Measurements from ENCODE around the gene TMEM61.
"Not testable (repeated sequence)": the region's sequence is repeated elsewhere in the genome, so short reads cannot be mapped to it uniquely, and the experiment has no call there.

Gene TMEM61

DNA sequence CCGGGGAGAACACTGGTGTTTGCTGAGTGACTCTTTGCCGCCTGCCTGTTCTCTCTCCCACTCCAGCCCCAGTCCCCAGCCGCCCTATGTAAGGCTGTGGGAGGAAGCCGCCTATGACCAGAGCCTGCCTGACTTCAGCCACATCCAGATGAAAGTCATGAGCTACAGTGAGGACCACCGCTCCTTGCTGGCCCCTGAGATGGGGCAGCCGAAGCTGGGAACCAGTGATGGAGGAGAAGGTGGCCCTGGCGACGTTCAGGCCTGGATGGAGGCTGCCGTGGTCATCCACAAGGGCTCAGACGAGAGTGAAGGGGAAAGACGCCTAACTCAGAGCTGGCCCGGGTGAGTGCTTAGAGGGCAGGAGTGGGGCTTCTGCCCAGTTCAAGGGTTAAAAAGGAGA is 26.5 kb downstream of the TMEM61 start:
- no peak for DNase-seq

DNA sequence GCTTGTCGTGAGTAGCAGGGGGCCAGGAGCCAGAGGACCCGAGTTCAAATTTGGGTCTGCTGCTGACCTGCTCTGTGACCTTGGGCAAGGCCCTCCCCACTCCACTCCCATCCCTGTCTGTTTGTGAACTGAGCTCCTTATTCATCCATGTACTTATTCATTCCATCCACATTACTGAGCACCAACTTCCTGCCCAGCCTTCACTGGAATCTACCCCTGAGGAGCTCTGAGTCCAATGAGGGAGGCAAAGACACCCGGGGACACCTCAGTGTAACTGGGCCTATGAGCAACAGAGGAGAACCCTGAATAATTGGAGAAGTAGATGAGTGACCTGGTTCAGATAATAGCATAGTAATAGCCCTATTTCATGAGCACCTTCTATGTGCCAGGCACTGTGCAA is 27.2 kb downstream of the TMEM61 start:
- no peak for DNase-seq

DNA sequence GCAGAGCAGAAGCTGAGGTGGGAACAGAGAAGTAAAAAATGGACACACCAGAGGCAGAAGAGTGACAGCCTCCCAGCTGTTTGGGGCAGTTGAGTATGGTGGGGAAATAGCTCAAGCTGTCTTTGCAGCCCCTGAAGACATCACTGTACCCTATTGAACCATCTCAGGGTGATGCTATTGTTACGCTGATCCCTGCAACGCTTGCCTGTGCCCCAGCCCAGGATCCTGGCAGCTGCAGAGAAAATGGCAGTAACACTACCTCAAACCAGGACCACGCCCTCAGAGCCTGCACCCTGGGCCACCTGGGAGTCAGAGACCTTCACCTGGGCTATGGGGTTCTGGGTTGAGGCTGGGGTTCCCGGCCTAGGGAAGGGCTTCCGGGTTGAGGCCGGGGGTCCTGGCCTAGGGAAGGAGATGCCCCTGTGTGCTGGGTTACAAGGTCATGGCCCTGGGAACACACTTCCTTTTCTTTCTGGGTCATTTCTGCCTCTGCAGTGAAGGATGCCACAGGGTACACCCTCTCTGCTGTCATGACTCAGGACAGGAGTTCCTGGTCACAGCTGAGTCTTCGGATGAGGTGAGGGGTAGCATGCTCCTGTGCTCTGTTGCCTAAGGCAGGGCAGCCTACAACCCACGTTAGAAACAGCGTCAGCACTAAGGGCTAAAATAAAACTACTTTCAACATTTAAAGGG is 29.9 kb downstream of the TMEM61 start:
- DNase-seq = no peak

DNA sequence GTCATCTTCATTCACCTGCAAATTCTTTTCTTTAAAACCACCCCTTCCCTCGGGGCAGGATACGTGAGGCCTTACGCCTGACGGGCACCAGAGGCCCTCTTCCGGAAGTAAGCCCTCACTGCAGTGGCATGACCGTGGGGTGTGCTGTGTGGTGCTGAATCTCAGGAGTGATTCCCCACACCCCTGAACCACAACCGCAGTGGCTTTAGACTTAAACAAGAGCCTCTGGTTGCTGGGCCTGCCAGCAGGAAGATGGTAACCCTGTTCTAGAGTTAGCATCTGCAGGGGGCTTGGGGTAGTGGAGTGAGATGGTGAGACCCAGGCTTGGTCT is 30.4 kb downstream of the TMEM61 start:
- DNase-seq = no peak

DNA sequence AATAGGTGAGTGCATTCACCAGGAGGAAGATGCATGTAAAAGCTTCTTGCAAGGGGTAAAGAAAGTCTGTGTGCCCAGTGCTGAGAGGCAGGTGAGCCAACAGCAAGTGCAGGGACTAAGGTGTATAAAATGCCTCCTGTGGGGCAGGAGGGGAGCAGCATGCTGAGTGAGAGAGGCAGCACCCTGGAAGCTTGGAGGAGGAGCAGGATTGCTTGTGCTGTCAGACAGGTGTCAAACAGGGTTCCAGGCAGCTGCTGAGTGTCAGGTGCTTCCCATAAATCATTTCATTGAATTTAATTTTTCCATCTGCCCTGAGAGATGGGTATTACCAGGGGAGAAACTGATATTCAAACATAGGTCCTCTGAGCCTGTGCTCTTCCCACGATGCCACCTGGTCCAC is 32.2 kb downstream of the TMEM61 start:
- peak; percentile 42 for DNase-seq

DNA sequence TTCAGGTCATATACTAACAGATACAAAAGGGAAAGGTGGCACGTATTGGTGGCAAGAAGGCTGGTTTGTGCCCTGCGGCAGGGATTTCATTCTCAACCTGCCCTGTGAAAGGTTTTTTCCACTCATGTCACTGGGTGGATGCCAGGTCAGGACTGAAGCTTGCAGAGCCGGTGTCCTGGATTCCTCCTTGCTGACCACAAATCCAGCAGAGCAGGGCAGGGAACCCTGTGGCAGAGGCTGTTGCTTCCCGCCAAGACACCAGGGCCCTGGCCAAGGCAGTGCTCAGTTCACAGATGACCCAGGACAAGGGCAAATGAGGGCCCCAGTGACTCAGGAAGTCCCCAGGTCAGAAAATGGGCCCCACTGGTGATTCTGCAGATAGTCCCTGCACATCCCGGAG is 34.7 kb downstream of the TMEM61 start:
- DNase-seq = no peak

DNA sequence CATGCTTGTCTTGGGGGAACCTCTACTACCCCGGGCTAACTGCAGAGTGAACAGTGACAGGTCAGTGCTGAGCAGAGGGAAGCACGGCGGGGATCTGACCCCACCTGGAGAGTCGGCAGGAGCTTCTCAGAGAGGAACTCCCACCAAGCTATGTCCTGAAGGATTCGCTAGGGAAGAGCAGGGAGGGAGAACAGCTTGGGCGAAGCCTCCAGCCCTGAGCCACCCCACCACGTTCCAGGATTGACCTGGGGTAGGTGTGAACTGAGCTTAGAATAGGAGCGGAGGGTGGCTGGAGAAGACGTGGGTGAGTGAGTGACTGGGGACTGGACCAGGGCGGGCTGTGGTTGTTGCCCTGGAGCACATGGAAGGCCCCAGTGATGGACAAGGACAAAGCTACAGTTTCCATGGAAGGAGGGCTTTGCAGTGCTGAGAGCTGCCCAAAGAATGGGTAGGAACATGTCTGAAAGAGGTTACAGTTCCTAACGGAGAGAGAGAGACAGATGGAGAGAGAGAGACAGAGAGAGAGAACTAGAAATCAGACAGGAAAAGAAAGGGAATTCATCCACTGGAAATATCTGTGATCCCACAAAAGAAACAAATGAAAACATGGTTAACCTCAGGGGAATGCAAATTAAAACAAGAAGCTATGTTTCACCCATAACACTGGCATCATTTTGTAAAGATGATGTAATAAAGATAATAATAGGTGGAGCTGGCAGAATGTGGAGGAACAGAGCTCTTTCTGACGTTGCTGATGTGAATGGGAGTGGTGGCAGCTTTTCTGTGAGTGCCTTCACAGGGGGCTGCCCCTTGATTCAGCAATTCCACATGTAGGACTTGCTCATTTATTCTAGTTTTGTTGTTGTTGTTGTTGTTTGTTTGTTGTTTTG is 35.5 kb downstream of the TMEM61 start:
- no peak for DNase-seq

DNA sequence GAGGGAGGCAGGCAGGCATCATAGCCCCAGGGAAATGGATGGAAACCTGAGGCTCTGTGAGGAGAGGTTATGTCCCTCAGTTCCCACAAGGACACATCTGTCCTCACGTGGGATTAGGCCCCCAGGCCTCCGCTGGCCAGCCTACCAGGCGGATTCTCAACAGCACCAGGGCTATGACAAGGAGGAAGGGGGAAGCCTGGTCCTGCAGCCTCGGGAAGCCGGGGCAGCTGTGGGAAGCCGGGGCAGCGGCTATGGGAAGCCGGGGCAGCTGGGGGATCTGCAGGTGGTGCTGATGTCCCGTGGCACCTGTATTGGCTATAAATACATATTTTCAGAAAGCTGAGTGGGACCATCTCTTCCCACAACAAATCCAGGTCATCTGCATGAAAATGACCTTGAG is 38.0 kb downstream of the TMEM61 start:
- DNase-seq = no peak

DNA sequence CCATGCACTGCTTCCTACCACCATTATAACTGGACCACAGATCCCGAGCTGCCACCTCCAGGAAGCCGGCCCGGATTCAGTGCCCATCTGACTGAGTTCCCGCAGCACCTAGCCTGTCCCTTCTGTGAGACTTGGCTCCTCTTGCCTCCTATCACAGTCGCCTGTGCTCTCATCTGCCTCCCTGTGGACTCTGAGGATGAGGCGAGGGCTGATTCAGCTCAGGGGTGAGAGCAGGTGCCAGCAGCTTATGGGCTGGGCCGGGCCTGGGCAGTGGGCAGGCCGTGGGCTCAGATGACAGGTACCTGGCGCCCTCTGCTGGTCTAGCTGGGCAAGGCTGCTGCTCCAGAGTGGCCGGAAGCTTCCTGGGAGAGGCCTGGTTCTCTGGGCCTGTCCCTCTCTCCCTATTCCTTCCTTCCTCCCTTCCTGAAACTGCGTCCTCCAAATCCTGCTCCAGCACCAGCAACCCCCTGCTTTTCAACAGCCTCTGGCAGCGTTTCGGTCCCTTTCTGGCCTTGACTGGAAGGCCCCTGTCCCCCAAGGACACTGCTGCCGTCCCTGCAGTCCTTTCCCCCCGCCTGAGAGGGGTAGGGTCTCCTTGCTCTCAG is 41.6 kb downstream of the TMEM61 start:
- DNase-seq = peak; percentile 63

DNA sequence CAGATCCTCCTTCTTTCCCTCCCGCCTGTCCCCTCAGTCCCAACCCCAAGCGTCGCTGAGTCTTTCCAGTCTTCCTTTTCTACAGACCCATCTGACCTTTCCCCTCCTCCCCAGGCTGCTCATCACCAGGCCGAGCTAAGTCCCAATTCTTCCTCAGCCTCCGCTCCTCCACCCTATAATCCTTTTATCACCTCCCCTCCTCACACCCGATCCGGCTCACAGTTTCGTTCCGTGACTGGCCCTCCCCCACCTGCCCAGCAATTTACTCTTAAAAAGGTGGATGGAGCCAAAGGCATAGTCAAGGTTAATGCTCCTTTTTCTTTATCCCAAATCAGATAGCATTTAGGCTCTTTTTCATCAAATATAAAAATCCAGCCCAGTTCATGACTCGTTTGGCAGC is 43.7 kb downstream of the TMEM61 start:
- not testable (repeated sequence) for DNase-seq

DNA sequence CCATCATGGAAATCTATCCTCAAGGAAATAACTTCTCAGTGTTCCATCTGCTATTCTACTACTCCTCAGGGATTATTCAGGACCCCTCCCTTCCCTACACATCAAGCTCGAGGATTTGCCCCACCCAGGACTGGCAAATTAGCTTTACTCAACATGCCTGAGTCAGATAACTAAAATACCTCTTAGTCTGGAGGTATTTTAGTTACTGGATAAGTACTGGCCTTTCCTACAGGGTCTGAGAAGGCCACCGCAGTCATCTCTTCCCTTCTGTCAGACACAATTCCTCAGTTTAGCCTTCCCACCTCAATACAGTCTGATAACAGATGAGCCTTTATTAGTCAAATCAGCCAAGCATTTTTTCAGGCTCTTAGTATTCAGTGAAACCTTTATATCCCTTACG is 46.3 kb downstream of the TMEM61 start:
- DNase-seq = not testable (repeated sequence)

DNA sequence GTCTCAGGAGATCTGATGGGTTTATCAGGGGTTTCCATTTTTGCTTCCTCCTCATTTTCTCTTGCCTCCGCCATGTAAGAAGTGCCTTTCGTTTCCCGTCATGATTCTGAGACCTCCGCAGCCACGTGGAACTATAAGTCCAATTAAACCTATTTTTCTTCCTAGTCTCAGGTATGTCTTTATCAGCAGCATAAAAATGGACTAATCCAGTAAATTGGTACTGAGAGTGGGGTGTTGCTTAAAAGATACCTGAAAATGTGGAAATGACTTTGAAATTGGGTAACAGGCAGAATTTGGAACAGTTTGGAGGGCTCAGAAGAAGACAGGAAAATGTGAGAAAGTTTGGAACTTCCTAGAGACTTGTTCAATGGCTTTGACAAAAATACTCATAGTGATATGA is 50.7 kb downstream of the TMEM61 start:
- not testable (repeated sequence) for DNase-seq

DNA sequence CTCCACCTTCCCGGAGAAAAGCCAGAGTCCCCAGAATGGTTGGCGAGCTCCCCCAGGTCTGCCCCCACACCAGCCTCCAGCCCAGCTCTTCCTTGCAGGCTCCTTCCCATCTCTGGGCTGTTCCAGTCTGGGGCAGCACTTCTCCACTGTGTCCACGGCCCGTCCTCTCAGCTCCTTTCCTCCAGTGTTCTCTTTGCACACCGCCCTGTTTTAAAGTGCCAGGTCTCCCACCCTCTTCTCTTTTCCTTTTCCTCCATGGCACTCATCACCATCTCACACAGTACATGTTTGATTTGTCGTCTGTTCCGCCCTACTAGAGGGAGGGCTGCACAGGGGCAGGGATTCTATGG is 52.8 kb downstream of the TMEM61 start:
- no peak for DNase-seq

DNA sequence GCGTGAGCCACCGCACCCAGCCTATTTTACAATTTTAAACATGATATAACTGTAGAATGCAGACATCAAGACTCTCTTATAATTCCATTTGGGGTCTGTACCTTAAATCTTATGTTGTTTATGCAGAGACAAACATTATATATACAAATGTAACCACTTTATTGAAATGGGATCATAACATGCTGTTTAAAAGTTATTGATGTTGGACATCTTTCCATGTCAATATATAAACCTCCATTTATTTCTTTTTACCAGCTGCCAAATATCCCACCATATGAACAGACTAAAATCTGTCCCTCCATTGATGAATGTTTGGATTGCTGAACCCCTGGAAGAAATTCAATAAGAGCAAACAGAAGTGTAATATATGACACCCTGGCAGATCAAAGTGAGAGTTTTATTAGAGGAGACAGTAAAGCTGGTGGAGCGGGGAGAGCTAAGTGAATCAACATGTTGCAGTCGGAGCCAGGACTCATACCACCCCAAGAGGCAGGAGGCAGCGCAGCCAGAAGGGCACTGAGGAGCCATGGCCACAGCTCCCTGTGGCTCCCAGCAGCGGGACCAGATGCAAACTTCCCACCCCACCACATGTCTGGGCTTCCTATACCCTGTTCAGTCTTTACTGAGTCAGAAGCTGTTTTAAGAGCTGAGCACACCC is 54.2 kb downstream of the TMEM61 start:
- DNase-seq = no peak

DNA sequence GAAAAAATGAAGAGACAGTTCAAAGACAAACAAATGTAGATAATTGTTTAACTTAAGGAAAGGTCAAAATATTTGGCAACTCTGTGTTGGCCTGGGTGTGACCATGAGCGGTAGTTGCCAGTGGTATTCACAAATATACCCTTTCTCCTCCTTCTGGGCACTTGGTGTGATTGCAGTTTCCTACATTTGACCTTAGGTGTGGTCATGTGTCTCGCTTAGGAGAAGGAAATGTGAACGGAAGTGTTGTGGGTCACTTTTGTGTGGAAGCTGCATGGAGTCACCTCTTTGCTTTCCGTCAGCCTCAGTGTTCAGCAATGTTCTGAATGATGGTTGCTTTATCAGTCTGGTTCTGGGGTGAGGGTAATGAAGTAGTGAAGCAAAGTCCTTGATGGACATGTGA is 55.5 kb downstream of the TMEM61 start:
- DNase-seq = no peak

DNA sequence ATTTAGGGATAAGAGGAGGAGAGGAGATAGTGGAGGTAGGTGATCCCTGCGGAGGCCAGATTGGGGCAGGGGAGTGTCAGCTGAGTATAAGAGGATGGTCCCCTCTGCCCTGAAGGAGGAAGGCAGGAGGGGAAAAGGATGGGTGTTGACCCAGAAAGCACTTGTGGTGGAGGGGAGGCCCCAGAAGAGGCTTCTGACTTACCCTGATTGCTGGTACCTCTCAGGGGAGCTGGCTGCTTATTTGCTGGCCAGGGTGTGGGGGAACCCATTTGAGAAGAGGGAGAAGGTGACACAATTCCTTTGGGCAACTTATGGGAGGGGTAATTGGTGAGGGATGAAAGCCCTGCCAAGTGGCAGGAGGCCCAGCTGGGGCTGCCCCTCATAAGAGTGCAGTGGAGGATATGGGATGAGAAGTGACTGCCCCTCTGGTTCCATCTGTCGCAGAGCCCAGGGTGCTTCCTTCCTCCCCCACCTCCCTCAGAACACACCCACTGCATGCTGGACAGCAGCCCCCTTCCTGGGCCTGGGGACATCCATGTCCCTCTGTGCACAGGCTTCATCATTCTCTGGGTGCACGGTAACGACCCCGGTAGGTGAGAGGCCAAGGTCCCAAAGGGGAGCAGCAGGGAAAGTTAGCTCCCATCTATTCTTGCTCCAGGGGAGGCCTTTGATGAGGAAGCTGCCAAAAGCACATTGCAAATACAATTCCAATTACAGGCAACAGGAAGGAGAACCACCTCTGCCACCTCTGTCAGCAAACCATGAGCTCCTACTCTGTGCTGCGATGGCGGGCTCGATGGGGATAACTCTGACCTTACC is 57.5 kb downstream of the TMEM61 start:
- no peak for DNase-seq

DNA sequence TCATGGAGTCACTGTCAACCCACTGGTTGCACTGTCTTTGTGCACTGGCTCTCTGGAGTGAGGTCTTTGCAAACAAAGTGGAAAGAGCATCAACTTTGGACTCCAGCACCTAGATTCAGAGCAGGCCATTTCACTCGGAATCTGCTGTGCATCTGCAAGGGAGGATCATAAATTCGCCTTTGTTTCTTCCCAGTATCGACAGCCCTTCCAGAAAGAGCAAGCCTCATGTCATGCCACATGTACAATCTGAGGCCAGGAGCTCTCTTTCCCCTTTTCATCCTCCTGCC is 58.1 kb downstream of the TMEM61 start:
- DNase-seq = no peak

DNA sequence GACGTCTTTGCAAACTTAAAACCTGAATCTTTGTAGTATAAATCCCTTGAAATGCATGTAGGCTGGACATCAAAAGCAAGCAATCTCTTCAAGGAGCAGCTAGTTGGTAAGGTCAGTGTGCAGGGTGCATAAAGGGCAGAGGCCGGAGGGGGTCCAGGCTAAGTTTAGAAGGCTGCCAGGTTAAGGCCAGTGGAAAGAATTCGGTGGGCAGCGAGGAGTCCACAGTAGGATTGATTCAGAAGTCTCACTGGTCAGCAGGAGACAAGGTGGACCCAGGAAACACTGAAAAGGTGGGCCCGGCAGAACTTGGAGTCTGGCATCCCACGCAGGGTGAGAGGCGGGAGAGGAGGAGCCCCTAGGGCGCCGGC is 58.5 kb downstream of the TMEM61 start:
- no peak for DNase-seq

DNA sequence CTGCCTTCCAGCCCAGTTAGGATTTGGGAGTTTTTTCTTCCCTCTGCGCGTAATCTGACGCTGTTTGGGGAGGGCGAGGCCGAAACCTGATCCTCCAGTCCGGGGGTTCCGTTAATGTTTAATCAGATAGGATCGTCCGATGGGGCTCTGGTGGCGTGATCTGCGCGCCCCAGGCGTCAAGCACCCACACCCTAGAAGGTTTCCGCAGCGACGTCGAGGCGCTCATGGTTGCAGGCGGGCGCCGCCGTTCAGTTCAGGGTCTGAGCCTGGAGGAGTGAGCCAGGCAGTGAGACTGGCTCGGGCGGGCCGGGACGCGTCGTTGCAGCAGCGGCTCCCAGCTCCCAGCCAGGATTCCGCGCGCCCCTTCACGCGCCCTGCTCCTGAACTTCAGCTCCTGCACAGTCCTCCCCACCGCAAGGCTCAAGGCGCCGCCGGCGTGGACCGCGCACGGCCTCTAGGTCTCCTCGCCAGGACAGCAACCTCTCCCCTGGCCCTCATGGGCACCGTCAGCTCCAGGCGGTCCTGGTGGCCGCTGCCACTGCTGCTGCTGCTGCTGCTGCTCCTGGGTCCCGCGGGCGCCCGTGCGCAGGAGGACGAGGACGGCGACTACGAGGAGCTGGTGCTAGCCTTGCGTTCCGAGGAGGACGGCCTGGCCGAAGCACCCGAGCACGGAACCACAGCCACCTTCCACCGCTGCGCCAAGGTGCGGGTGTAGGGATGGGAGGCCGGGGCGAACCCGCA is 59.1 kb downstream of the TMEM61 start, which contains the start of gene PCSK9:
Gene PCSK9 (plus strand): TSS at position 207 of the 741 bp plus-strand sequence. CDS start 290 bp downstream, at position 497.
- peak; percentile 18 for DNase-seq

DNA sequence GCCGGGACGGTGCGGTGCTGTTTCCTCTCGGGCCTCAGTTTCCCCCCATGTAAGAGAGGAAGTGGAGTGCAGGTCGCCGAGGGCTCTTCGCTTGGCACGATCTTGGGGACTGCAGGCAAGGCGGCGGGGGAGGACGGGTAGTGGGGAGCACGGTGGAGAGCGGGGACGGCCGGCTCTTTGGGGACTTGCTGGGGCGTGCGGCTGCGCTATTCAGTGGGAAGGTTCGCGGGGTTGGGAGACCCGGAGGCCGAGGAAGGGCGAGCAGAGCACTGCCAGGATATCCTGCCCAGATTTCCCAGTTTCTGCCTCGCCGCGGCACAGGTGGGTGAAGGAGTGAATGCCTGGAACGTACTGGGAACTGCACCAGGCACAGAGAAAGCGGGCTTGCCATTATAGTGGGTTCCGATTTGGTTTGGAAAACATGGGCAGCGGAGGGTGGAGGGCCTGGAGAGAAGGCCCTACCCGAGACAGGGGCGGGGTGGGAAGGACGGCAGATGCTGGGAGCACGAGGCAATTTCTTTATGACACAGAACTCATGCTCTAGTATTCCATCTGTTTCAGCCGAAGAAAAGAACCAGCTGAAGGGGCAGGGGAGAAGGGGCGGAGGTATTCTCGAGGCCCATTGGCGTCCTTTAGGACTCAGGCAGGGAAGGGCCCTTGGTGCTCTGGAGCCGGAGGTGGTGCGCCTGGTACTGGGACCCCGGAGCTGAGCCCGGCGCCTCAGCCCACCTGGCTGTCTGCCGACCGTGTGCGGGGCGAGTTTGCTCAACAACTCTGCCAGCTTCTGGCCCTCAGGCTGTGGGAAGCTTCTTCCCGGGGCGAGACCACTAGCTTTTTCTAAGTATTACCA is 59.9 kb downstream of the TMEM61 start:
- peak; percentile 30 for DNase-seq

DNA sequence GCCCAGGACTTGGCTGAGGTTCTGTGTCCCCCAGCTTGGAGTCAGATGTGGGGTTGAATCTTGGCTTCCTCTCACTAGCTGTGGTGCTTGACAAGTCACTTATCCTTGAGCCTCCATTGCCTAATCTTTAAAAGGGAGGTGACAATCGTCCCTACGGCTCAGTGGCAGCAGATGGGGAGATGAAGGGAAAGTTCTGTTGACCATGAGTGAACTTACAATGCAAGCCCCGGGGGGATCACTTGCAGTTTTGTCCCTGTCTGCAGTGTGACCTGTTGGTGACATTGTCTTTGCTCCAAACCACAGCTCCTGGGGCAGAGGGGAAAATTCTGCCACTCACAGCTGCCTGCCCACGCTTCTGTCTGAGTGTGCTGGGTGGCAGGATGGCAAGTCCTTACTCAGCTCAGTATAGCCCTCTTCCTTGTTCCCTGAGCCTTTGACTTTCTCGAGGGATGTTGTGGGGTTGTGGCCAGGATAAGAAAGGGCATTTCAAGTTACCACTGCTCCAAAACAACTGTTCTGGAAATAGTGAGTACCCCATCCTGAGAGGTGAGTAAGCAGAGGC is 60.6 kb downstream of the TMEM61 start:
- DNase-seq = no peak

Measured in NCI-H1105 treated with DMSO at 0.1 percent for 48 hours (cell line).